ENCODE results near the gene AMIGO1.

- TF ChIP-seq CTCF (IDR thresholded peaks at IDR 0.05; ENCODE audit: insufficient read depth, low read length): no peak
- TF ChIP-seq POLR2AphosphoS5 (IDR thresholded peaks at IDR 0.05; ENCODE audit: low read depth): no peak
Observed at GRCh38 chr1:109482242-109482641, 27.3 kb downstream of the AMIGO1 start.

Measured in HL-60 (cell line).